ENCODE results near the gene MAP3K20.
"Not testable (repeated sequence)": the region's sequence is repeated elsewhere in the genome, so short reads cannot be mapped to it uniquely, and the experiment has no call there.

Gene MAP3K20

GRCh38 chr2:173128132-173128531 is 52.5 kb downstream of the MAP3K20 start:
- DNase-seq, result not testable (repeated sequence)

GRCh38 chr2:173130496-173131465 is 55.1 kb downstream of the MAP3K20 start:
- no peak for DNase-seq

GRCh38 chr2:173132531-173132930 is 56.9 kb downstream of the MAP3K20 start:
- DNase-seq, result no peak

GRCh38 chr2:173134703-173135102 is 59.1 kb downstream of the MAP3K20 start:
- no peak for DNase-seq

GRCh38 chr2:173136067-173136466 is 60.4 kb downstream of the MAP3K20 start:
- DNase-seq, result no peak

GRCh38 chr2:173136599-173136998 is 61.0 kb downstream of the MAP3K20 start:
- DNase-seq, result no peak

- DNase-seq, result no peak
These were observed 62.0 kb downstream of the MAP3K20 start for GRCh38 chr2:173137610-173138009.

GRCh38 chr2:173138962-173139361 is 63.3 kb downstream of the MAP3K20 start:
- no peak for DNase-seq

- no peak for DNase-seq
These were observed 66.0 kb downstream of the MAP3K20 start for GRCh38 chr2:173141666-173142065.

GRCh38 chr2:173145454-173145853 is 69.8 kb downstream of the MAP3K20 start:
- no peak for DNase-seq

GRCh38 chr2:173146590-173146989 is 70.9 kb downstream of the MAP3K20 start:
- no peak for DNase-seq

GRCh38 chr2:173148520-173148919 is 72.9 kb downstream of the MAP3K20 start:
- no peak for DNase-seq

GRCh38 chr2:173149491-173149890 is 73.8 kb downstream of the MAP3K20 start:
- DNase-seq, result no peak

GRCh38 chr2:173150087-173150486 is 74.4 kb downstream of the MAP3K20 start:
- no peak for DNase-seq

GRCh38 chr2:173150963-173151362 is 75.3 kb downstream of the MAP3K20 start:
- no peak for DNase-seq

- DNase-seq, result no peak
These were observed 76.2 kb downstream of the MAP3K20 start for GRCh38 chr2:173151671-173152401.

- no peak for DNase-seq
These were observed 77.7 kb downstream of the MAP3K20 start for GRCh38 chr2:173153301-173153885.

GRCh38 chr2:173157676-173158293 is 82.1 kb downstream of the MAP3K20 start:
- no peak for DNase-seq

GRCh38 chr2:173159791-173160463 is 84.3 kb downstream of the MAP3K20 start:
- peak; percentile 5 for DNase-seq

- no peak for DNase-seq
These were observed 85.0 kb downstream of the MAP3K20 start for GRCh38 chr2:173160618-173161017.

GRCh38 chr2:173161040-173161439 is 85.4 kb downstream of the MAP3K20 start:
- no peak for DNase-seq

- no peak for DNase-seq
These were observed 85.9 kb downstream of the MAP3K20 start for GRCh38 chr2:173161507-173161906.

Data from NCI-H82 (cell line).